Hepatocyte (in vitro differentiated cells): ENCODE data around the gene OPCML. TPM values are rescaled to one million over a fixed set of nuclear protein-coding genes. Genes with fewer than 3 reads are reported as not detected.

Source experiments
- DNase-seq: peaks from one replicate; pipeline ENCODE4 v3.0.0-alpha.2; 2016; ENCODE audit warnings: low spot score
- H2AFZ ChIP-seq: fragments of 200-600 bp; sonication (generic); 2 replicates; pipeline ENCODE4 v1.6.0; 2016; ENCODE audit warnings: antibody characterized with exemption, mild to moderate bottlenecking
- H3K27ac ChIP-seq: fragments of 200-600 bp; sonication (generic); 2 replicates; pipeline ENCODE4 v1.5.1; 2016; ENCODE audit warnings: mild to moderate bottlenecking
- H3K27me3 ChIP-seq: fragments of 200-600 bp; sonication (generic); 2 replicates; pipeline ENCODE4 v1.6.1; 2016
- H3K36me3 ChIP-seq: fragments of 200-600 bp; sonication (generic); replicated peaks from 2 replicates; pipeline ENCODE4 v1.5.1; 2016; ENCODE audit warnings: low read depth; ENCODE audit not compliant: insufficient read depth
- H3K4me1 ChIP-seq: fragments of 200-600 bp; sonication (generic); 2 replicates; pipeline ENCODE4 v1.5.1; 2016; ENCODE audit warnings: mild to moderate bottlenecking, moderate library complexity; ENCODE audit not compliant: insufficient read depth
- H3K4me2 ChIP-seq: fragments of 200-600 bp; sonication (generic); 2 replicates; pipeline ENCODE4 v1.6.0; 2016
- H3K4me3 ChIP-seq: fragments of 200-600 bp; sonication (generic); 2 replicates; pipeline ENCODE4 v1.5.1; 2016; ENCODE audit warnings: mild to moderate bottlenecking
- H3K79me2 ChIP-seq: fragments of 200-600 bp; sonication (generic); 2 replicates; pipeline ENCODE4 v1.6.0; 2017; ENCODE audit warnings: mild to moderate bottlenecking
- H3K9me2 ChIP-seq: fragments of 200-600 bp; sonication (generic); replicated peaks from 2 replicates; pipeline ENCODE4 v1.6.0; 2017; ENCODE audit warnings: mild to moderate bottlenecking; ENCODE audit not compliant: insufficient read depth
- H3K9me3 ChIP-seq: fragments of 200-600 bp; sonication (generic); 2 replicates; pipeline ENCODE4 v1.5.1; 2016; ENCODE audit warnings: low read depth, mild to moderate bottlenecking
- H4K20me1 ChIP-seq: fragments of 200-600 bp; sonication (generic); 2 replicates; pipeline ENCODE4 v1.6.0; 2016; ENCODE audit warnings: mild to moderate bottlenecking; ENCODE audit not compliant: insufficient read depth, poor library complexity, severe bottlenecking
- EZH2 ChIP-seq: fragments of 200-600 bp; sonication (generic); IDR thresholded peaks from 2 replicates; pipeline ENCODE4 v1.6.1; 2016; ENCODE audit warnings: antibody characterized with exemption, mild to moderate bottlenecking, borderline replicate concordance
- EZH2phosphoT487 ChIP-seq: fragments of 200-600 bp; sonication (generic); IDR thresholded peaks from one replicate; pipeline ENCODE4 v1.6.1; 2018; ENCODE audit warnings: antibody characterized with exemption, mild to moderate bottlenecking, low read depth, moderate library complexity; ENCODE audit not compliant: unreplicated experiment, severe bottlenecking
- WGBS: methylation state at CpG from one replicate; pipeline ENCODE4 v1.1.6; 2016; ENCODE audit warnings: low lambda C conversion rate; ENCODE audit errors: missing lambda C conversion rate; 5-methylcytosine and 5-hydroxymethylcytosine counted together
- polyA plus RNA-seq: library from polyadenylated mRNA; unstranded; fragments of >200 nt; fragmentation: Nextera tagmentation; extraction: Ambion mirVana; gene quantifications from 2 replicates; pipeline ENCODE4 v1.2.1, GENCODE V29; 2016
- total RNA-seq: library from RNA; depleted of rRNA; stranded (reverse); fragments of >200 nt; gene quantifications from 2 replicates; pipeline ENCODE4 v1.2.3, GENCODE V29; 2014
- TF ChIP-seq, protein P1 (sequence below): fragments of 200-600 bp; sonication (generic); IDR thresholded peaks from 2 replicates; pipeline ENCODE4 v1.5.1; 2016; ENCODE audit warnings: antibody characterized with exemption, mild to moderate bottlenecking; ENCODE audit not compliant: poor library complexity

OPCML gene
- total and polyA plus RNA-seq, 2 experiments from 2014 or later, result 0.37 to 0.98 TPM

DNA sequence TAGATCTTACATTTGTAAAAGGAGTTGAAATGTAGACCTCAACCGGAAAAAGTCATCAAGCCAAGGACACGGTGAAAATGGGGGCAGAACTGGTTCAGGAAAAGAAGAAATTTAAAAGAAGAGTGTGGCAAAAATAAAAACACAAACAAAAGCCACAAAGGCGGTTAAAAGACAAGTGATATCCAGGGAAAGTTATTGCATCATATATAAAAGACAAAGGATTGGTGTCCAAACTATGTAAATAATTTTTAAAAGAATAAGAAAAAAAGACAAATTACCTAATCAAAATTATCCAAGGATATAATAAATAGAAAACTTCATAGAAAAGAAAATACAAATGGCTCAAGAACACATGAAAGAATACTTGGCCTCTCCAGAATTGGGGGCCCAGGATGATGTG lies 45.1 kb upstream of the OPCML start:
- Histone ChIP-seq H3K36me3 (no peaks in the 10 kb centered on the region), H2AFZ (no peak overlapping the region), H3K9me3 (no peaks in the 10 kb centered on the region), H3K4me3 (no peak overlapping the region), H3K4me2 (no peak overlapping the region), H3K4me1 (no peaks in the 10 kb centered on the region), H4K20me1 (no peaks in the 10 kb centered on the region), H3K27me3 (no peaks in the 10 kb centered on the region), H3K79me2 (no peaks in the 10 kb centered on the region), H3K9me2 (no peaks in the 10 kb centered on the region), H3K27ac (no peak overlapping the region)
- no peak for DNase-seq
- TF ChIP-seq EZH2phosphoT487 (no peak), EZH2 (no peak)
- TF ChIP-seq, protein P1, sequence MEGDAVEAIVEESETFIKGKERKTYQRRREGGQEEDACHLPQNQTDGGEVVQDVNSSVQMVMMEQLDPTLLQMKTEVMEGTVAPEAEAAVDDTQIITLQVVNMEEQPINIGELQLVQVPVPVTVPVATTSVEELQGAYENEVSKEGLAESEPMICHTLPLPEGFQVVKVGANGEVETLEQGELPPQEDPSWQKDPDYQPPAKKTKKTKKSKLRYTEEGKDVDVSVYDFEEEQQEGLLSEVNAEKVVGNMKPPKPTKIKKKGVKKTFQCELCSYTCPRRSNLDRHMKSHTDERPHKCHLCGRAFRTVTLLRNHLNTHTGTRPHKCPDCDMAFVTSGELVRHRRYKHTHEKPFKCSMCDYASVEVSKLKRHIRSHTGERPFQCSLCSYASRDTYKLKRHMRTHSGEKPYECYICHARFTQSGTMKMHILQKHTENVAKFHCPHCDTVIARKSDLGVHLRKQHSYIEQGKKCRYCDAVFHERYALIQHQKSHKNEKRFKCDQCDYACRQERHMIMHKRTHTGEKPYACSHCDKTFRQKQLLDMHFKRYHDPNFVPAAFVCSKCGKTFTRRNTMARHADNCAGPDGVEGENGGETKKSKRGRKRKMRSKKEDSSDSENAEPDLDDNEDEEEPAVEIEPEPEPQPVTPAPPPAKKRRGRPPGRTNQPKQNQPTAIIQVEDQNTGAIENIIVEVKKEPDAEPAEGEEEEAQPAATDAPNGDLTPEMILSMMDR, result no peak
- WGBS, result 98% methylated on average over 3 of the region's 3 CpGs

DNA sequence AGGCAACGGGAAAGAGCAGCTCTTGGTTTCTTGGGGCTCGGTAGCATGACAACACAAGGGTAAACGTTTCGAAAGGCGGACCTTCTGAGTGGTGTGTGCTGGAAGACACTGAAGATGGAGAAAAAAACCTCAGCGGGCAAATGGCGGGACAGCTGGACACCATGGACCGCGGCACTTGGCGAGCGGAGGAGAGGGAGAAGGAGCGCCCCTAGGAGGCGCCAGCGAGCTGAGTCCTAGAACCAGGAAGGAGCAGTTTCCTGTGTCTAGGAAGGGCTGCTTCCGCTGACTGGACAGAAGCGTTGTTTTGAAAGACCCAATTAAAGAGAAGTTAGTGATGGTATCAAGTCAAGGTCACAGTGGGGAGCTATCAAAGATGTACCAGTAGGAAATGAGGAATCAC lies 44.0 kb upstream of the OPCML start:
- no peak overlapping the region for H2AFZ ChIP-seq
- 86% methylated on average over 16 of the region's 16 CpGs for WGBS
- no peaks in the 10 kb centered on the region for H3K27me3 ChIP-seq
- no peaks in the 10 kb centered on the region for H3K36me3 ChIP-seq
- H3K4me1 ChIP-seq, result no peaks in the 10 kb centered on the region
- no peaks in the 10 kb centered on the region for H3K9me2 ChIP-seq
- H3K9me3 ChIP-seq, result no peaks in the 10 kb centered on the region
- no peak overlapping the region for H3K27ac ChIP-seq
- no peak overlapping the region for H3K4me2 ChIP-seq
- no peak overlapping the region for H3K4me3 ChIP-seq
- no peak for DNase-seq
- H4K20me1 ChIP-seq, result no peaks in the 10 kb centered on the region
- no peaks in the 10 kb centered on the region for H3K79me2 ChIP-seq
- TF ChIP-seq, protein P1, result no peak
- TF ChIP-seq EZH2, result no peak
- no peak for TF ChIP-seq EZH2phosphoT487

DNA sequence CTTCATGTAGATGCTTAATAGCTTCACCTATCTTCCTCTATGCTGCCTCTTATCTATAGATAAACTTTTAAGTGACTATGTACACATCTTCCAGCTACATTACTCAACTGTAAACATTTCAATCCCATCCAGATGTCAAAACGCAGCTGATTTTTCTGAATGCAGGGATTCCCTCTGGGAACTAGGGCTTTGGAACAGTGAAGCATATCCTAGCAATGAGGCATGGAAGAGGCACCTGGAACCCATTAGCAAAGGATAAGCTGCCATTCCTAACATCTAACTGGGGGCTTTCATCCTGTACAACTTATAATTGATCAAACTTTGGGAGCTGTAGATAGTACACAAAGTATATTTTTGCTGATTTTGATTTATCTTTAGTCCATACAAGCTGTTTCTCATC lies 40.8 kb upstream of the OPCML start:
- DNase-seq, result no peak
- TF ChIP-seq EZH2 (no peak), EZH2phosphoT487 (no peak)
- TF ChIP-seq, protein P1, result no peak

DNA sequence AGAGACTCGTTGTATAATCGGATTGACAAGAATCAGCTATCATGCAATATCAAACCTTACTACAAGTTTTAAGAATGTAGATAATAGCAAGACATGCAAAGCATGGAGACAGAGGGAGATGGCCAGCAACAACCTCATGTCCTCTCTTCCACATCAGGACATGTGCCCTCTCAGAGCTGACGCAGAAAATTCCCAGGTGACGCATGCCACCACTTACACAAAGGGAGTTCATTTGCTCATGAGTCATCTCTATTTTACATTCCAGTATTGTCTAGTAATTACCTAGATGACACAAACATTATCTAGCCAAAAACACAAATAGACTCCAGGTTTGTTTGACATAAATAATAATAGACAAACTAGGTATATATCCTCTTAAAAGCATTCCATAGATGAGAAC lies 38.1 kb upstream of the OPCML start:
- no peaks in the 10 kb centered on the region for H4K20me1 ChIP-seq
- no peaks in the 10 kb centered on the region for H3K9me3 ChIP-seq
- TF ChIP-seq EZH2phosphoT487 (no peak), EZH2 (no peak)
- DNase-seq, result no peak
- H3K4me2 ChIP-seq, result no peak overlapping the region
- H3K79me2 ChIP-seq, result no peaks in the 10 kb centered on the region
- H3K27me3 ChIP-seq, result peaks cover 10% of the 10 kb centered on the region
- no peak overlapping the region for H3K4me3 ChIP-seq
- no peak overlapping the region for H2AFZ ChIP-seq
- H3K36me3 ChIP-seq, result no peaks in the 10 kb centered on the region
- H3K9me2 ChIP-seq, result no peaks in the 10 kb centered on the region
- no peak overlapping the region for H3K27ac ChIP-seq
- 88% methylated on average over 4 of the region's 4 CpGs for WGBS
- H3K4me1 ChIP-seq, result no peaks in the 10 kb centered on the region

More for the DNA sequence above, 40.8 kb upstream of the OPCML start:
- no peak overlapping the region for H2AFZ ChIP-seq
- peaks cover 10% of the 10 kb centered on the region for H3K27me3 ChIP-seq
- WGBS, result 29% methylated on average over 1 of the region's 1 CpG
- no peaks in the 10 kb centered on the region for H4K20me1 ChIP-seq
- H3K36me3 ChIP-seq, result no peaks in the 10 kb centered on the region
- no peaks in the 10 kb centered on the region for H3K9me2 ChIP-seq
- H3K4me2 ChIP-seq, result no peak overlapping the region
- no peaks in the 10 kb centered on the region for H3K79me2 ChIP-seq
- H3K4me1 ChIP-seq, result no peaks in the 10 kb centered on the region
- no peaks in the 10 kb centered on the region for H3K9me3 ChIP-seq
- no peak overlapping the region for H3K4me3 ChIP-seq
- no peak overlapping the region for H3K27ac ChIP-seq
